ENCODE measurements around the gene HNF1B.

The HNF1B gene

DNA sequence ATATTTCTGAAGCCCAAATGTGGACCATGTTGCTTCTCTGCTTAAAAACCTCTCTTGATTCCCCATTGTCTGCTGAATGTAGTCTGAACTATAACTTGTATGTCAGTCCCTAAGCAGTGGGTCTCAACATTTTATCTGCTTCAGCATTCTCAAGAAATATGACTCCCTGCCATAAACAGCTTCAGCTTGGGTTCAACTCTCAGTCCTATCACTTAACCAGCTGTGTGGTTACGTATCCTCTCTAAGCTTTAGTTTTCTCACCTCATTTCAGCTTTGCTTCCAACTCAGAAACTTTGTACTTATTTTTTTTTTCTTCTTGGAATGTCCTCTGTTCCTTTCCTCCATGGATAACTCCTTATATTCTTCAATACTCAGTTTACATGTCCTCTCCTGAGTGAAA is 97.0 kb downstream of the HNF1B start:
- DNase-seq (ENCODE audit: low read depth) = no peak
- no peak overlapping the region for H3K4me3 ChIP-seq (ENCODE audit: control insufficient read depth, low read depth, low read length)
- TF ChIP-seq, protein P1, sequence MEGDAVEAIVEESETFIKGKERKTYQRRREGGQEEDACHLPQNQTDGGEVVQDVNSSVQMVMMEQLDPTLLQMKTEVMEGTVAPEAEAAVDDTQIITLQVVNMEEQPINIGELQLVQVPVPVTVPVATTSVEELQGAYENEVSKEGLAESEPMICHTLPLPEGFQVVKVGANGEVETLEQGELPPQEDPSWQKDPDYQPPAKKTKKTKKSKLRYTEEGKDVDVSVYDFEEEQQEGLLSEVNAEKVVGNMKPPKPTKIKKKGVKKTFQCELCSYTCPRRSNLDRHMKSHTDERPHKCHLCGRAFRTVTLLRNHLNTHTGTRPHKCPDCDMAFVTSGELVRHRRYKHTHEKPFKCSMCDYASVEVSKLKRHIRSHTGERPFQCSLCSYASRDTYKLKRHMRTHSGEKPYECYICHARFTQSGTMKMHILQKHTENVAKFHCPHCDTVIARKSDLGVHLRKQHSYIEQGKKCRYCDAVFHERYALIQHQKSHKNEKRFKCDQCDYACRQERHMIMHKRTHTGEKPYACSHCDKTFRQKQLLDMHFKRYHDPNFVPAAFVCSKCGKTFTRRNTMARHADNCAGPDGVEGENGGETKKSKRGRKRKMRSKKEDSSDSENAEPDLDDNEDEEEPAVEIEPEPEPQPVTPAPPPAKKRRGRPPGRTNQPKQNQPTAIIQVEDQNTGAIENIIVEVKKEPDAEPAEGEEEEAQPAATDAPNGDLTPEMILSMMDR (IDR thresholded peaks at IDR 0.05; ENCODE audit: control insufficient read depth, insufficient read depth, low read depth, low read length, missing control alignments) = no peak

DNA sequence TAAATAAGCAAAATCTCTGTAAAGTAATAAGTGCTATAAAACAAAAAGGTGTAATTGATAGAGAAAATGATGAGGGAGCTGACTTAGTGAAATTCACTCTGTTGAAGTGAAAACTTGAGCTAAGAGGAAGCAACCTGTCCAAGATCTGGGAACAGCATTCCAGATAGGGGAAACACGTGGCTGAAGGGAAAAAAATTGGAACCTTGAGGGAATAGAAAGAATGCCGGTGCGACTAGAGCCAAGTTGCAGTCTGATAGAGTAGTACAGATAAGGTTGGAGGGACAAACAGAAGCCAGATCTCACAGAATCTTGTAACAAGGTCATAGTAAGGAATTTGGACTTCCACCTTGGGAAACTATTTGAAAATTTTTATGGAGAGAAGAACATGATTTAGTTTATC is 101.0 kb downstream of the HNF1B start:
- DNase-seq (ENCODE audit: low read depth) = no peak
- TF ChIP-seq, protein P1 (IDR thresholded peaks at IDR 0.05; ENCODE audit: control insufficient read depth, insufficient read depth, low read depth, low read length, missing control alignments) = no peak
- H3K4me3 ChIP-seq (ENCODE audit: control insufficient read depth, low read depth, low read length) = no peak overlapping the region

DNA sequence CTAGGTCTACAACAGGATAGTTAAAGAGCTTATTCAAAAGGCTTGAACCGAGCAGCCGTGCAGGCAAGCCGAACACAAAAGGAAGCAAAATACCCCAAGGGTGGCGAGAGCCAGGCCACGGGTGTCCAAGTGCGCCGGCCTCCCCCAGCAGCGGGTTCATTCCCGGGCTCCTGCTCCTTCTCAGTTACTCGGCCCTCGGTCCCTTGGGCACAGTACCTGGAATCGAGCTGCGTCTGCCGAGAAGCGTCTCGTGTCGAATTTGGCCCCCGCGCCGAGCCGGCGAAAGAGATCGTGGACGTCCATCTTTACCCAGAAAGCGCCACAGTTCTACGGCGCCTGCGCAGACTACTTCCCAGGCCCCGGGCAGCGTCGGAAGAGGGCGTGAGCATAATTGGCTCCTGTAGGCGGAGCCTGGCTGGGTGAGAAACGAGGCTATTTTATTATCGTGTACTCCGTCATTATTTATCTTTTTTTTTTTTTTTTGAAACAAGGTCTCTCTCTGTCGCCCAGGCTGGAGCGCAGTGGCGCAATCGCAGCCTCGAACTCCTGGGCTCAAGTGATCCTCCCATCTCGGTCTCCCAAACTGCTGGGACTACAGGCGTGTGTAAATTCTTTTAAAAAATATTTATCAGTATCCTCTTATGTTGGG is 101.6 kb downstream of the HNF1B start, which contains the start of gene DDX52:
TSS of gene DDX52 (minus strand) at position 329 of the 649 bp plus-strand sequence. CDS start at position 303, 26 bp downstream.
- DNase-seq (ENCODE audit: low read depth) = peak; percentile 55
- TF ChIP-seq, protein P1 (IDR thresholded peaks at IDR 0.05; ENCODE audit: control insufficient read depth, insufficient read depth, low read depth, low read length, missing control alignments) = no peak
- H3K4me3 ChIP-seq (ENCODE audit: control insufficient read depth, low read depth, low read length) = peak within 1 kb of the TSS; percentile 82

DNA sequence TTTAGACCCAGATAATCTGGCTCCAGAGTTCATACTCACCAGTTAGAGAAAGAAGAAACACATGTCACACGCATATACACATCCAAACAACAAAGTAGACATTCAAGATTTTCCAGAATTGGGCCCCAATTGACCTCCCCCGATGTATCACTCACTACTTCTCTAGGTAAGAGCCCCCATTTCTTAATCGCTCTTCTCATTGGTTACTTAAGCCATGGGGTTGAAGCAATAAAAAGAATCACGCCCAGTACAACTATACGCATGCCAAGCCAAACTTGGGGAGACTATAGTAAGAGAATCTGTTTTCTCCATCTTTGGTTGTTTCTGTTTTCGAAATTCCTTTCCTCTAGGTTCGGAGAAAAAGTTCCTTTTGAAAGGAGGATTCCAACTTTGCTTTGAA is 102.2 kb downstream of the HNF1B start:
- no peak for DNase-seq (ENCODE audit: low read depth)
- peak overlapping the region; percentile 82 for H3K4me3 ChIP-seq (ENCODE audit: control insufficient read depth, low read depth, low read length)
- TF ChIP-seq, protein P1 (IDR thresholded peaks at IDR 0.05; ENCODE audit: control insufficient read depth, insufficient read depth, low read depth, low read length, missing control alignments) = no peak

DNA sequence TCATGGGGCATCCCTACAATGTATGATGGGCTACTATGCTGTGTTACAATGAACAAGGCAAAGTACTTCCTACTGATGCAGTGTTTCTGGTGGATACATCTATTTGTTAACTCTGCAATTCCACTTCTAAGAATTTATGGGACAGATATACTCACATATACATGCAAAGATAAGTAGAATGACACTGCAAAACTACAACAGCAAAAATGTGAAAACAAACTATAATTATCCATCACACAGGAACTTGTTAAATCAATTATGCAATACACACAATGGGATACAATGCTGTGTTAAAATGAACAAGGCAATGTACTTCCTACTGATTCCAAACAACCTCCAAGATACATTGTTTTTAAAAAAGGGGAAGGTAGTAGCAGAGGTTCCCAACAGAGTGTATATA is 104.8 kb downstream of the HNF1B start:
- H3K4me3 ChIP-seq (ENCODE audit: control insufficient read depth, low read depth, low read length) = no peak overlapping the region
- DNase-seq (ENCODE audit: low read depth) = no peak
- TF ChIP-seq, protein P1 (IDR thresholded peaks at IDR 0.05; ENCODE audit: control insufficient read depth, insufficient read depth, low read depth, low read length, missing control alignments) = no peak

DNA sequence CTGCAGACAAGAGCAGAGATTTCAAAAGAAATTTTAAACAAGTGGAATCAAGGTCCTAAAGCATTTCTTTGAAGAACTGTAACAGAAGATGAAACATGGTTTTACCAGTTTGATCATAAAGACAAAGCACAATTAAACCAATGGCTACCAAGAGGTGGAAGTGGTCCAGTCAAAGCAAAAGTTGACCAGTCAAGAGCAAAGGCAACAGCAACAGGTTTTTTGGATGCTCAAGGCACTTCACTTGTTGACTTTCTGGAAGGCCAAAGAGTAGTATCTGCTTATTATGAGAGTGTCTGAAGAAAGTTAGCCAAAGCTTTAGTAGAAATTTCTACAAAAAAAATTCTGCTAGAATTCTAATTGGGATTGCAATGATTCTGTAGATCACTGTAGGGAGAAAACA is 106.9 kb downstream of the HNF1B start:
- H3K4me3 ChIP-seq (ENCODE audit: control insufficient read depth, low read depth, low read length) = no peak overlapping the region
- TF ChIP-seq, protein P1 (IDR thresholded peaks at IDR 0.05; ENCODE audit: control insufficient read depth, insufficient read depth, low read depth, low read length, missing control alignments) = no peak
- DNase-seq (ENCODE audit: low read depth) = no peak
